GM19099 (cell line): Measurements from ENCODE around the gene ZPBP.

Source experiments
- POLR2A ChIP-seq: IDR thresholded peaks from 3 replicates; pipeline ENCODE4 v1.6.1; 2011; ENCODE audit warnings: low read depth; ENCODE audit not compliant: insufficient read length; ENCODE audit errors: extremely low read depth

Gene ZPBP

DNA sequence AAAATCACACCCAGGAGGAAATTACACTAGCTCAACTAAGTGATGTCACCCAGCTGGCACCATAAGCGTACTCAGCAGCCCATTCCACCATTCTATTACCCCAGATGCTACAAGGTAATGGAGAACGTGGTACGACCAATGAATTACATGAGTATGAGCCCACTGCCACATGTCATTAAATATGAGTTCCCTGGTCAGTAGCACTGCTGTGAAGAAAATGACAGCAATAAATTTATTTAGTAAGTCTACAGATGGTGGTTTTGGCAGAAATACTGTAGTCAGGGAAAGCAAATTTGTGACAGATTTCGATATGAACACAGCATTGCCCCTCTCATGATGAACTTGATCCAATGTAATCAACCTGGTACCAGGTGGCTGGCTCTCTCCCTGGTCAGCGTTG is 165.4 kb downstream of the ZPBP start:
- TF ChIP-seq POLR2A: no peak

DNA sequence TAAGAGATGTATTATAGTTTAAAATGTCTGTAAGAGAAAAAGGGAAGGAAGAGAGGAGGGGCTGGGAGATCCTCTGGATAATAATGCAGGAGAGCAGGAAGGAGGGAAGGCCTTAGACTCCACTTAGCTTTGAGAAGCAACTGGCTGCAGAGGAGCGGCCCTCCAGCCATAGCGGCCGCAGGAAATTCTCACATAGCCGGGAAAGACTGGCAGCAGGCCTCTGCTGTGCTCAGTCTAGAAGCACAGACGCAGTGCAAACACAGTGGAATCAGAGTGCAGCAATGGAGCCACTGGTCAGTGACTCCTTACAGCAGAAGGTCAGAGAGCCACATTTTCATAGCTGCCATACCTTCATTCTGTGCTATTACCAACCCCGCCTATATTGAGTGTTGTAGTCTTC is 166.3 kb downstream of the ZPBP start:
- TF ChIP-seq POLR2A: no peak

- TF ChIP-seq POLR2A: no peak
These were observed 181.1 kb downstream of the ZPBP start for GRCh38 chr7:49911909-49912308.

- TF ChIP-seq POLR2A: no peak
These were observed 198.5 kb downstream of the ZPBP start for GRCh38 chr7:49894543-49894942.

DNA sequence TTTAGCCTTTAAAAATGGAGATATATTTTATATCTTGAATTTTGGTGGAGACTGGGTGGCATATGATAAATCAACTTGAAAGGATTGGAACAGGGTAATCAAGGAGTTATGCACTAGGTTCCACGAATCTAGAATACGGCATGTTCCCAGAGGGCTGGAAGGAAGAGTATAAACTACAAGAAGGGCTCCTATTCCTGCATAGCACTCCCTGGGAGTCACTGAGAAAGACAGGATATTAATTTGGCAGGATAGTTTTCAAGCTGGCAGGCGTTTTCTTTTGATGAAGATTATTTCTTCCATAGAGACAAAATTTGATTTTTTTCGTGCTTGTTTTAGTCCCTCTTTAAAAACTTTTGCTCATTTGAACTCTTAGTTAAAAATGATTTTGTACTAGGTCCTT is 199.9 kb downstream of the ZPBP start:
- TF ChIP-seq POLR2A: no peak

GRCh38 chr7:49892481-49892880 is 200.6 kb downstream of the ZPBP start:
- no peak for TF ChIP-seq POLR2A
